SK-N-SH (cell line): Measurements from ENCODE around the gene UNKL. TPM values are rescaled to one million over a fixed set of nuclear protein-coding genes. Genes with fewer than 3 reads are reported as not detected.

Experiments used
- CTCF ChIA-PET: fragments of 300-600, 350-600 bp; formaldehyde crosslinking; extraction: SDS; loops from one replicate; lab custom pipeline; 2021; lab: Yijun Ruan, JAX
- POLR2A ChIA-PET: fragments of 350-600 bp; sonication (Branson Sonifier 250); formaldehyde crosslinking; extraction: SDS; loops from one replicate; lab custom pipeline; 2020; ENCODE audit warnings: antibody characterized with exemption, inconsistent platforms; lab: Yijun Ruan, JAX
- DNase-seq: peaks from one replicate; pipeline ENCODE4 v3.0.0; 2012
- H2AFZ ChIP-seq: fragments of 200-600 bp; sonication (generic); 2 replicates; pipeline ENCODE4 v1.8.1; 2016; ENCODE audit warnings: antibody characterized with exemption, mild to moderate bottlenecking, low read depth
- H3F3A ChIP-seq: fragments of 200-600 bp; sonication (generic); replicated peaks from 2 replicates; pipeline ENCODE3; 2016; ENCODE audit warnings: antibody characterized with exemption, mild to moderate bottlenecking; ENCODE audit not compliant: insufficient read depth
- H3K27ac ChIP-seq, 2 experiments: fragments of 200-500 bp in 1 of 2; fragments of 200-600 bp in 1 of 2; sonication (Bioruptor generic) in 1 of 2; sonication (generic), shearing (Covaris generic) in 1 of 2; 2 replicates each; pipeline versions ENCODE4 v1.5.1 to v1.6.1; 2014 to 2016; ENCODE audit warnings: low read depth in 2 of 2, inconsistent platforms in 1 of 2, low read length in 1 of 2, mild to moderate bottlenecking in 1 of 2, mixed read lengths in 1 of 2
- H3K27me3 ChIP-seq: fragments of 200-600 bp; sonication (generic), shearing (Covaris generic); 2 replicates; pipeline ENCODE4 v1.6.1; 2016; ENCODE audit warnings: mixed run types; ENCODE audit not compliant: insufficient read depth
- H3K36me3 ChIP-seq, 2 experiments: fragments of 200-500 bp in 1 of 2; fragments of 200-600 bp in 1 of 2; sonication (Bioruptor generic) in 1 of 2; sonication (generic) in 1 of 2; replicated peaks in 1 of 2; 2 replicates each; pipeline versions ENCODE3 to v1.5.1; 2014 to 2016; ENCODE audit warnings: low read length in 1 of 2, mild to moderate bottlenecking in 1 of 2; ENCODE audit not compliant: insufficient read depth in 2 of 2, control insufficient read depth in 1 of 2
- H3K4me1 ChIP-seq, 2 experiments: fragments of 200-500 bp in 1 of 2; fragments of 200-600 bp in 1 of 2; sonication (Bioruptor generic) in 1 of 2; sonication (generic), shearing (Covaris generic) in 1 of 2; 2 replicates each; pipeline versions ENCODE4 v1.5.1 to v1.6.1; 2014 to 2016; ENCODE audit warnings: low read depth in 1 of 2, low read length in 1 of 2, mixed run types in 1 of 2; ENCODE audit not compliant: insufficient read depth in 2 of 2, control insufficient read depth in 1 of 2
- H3K4me2 ChIP-seq: fragments of 200-600 bp; sonication (generic), shearing (Covaris generic); 2 replicates; pipeline ENCODE4 v1.6.1; 2017; ENCODE audit warnings: mixed run types
- H3K4me3 ChIP-seq, 2 experiments: fragments of 200-500 bp in 1 of 2; fragments of 200-600 bp in 1 of 2; sonication (Bioruptor generic) in 1 of 2; sonication (generic), shearing (Covaris generic) in 1 of 2; 2 replicates each; pipeline versions ENCODE4 v1.5.1 to v1.8.1; 2014 to 2016; ENCODE audit warnings: low read depth in 2 of 2, inconsistent platforms in 1 of 2, low read length in 1 of 2, mild to moderate bottlenecking in 1 of 2, mixed read lengths in 1 of 2, moderate library complexity in 1 of 2
- H3K79me2 ChIP-seq: fragments of 200-600 bp; sonication (generic); 2 replicates; pipeline ENCODE4 v1.8.1; 2017; ENCODE audit warnings: mild to moderate bottlenecking; ENCODE audit not compliant: insufficient read depth
- H3K9ac ChIP-seq: fragments of 200-600 bp; sonication (generic); 2 replicates; pipeline ENCODE4 v1.6.1; 2017; ENCODE audit warnings: mixed run types
- H3K9me2 ChIP-seq: fragments of 200-600 bp; sonication (generic); 2 replicates; pipeline ENCODE4 v1.6.1; 2017; ENCODE audit warnings: mixed run types
- H3K9me3 ChIP-seq: fragments of 200-600 bp; sonication (generic); 2 replicates; pipeline ENCODE4 v1.6.1; 2017; ENCODE audit warnings: mixed run types, mild to moderate bottlenecking, moderate library complexity
- H4K20me1 ChIP-seq: fragments of 200-600 bp; sonication (generic); 2 replicates; pipeline ENCODE4 v1.6.1; 2017; ENCODE audit warnings: mild to moderate bottlenecking, mixed run types; ENCODE audit not compliant: insufficient read depth
- CHD2 ChIP-seq: fragments of 150-350 bp; IDR thresholded peaks from 2 replicates; pipeline ENCODE4 v1.6.1; 2018; ENCODE audit warnings: low read length; ENCODE audit not compliant: partially characterized antibody
- EP300 ChIP-seq, 2 experiments: IDR thresholded peaks; 2 replicates each; pipeline versions ENCODE4 v1.4.0 to v1.6.1; 2012; ENCODE audit warnings: borderline replicate concordance in 1 of 2, low read depth in 1 of 2, low read length in 1 of 2
- FOSL2 ChIP-seq: IDR thresholded peaks from 2 replicates; pipeline ENCODE4 v1.4.0; 2012; ENCODE audit warnings: low read depth, mild to moderate bottlenecking, moderate library complexity, borderline replicate concordance
- FOXJ3 ChIP-seq: sonication (generic); formaldehyde crosslinking; IDR thresholded peaks from 2 replicates; pipeline ENCODE4 v1.5.1; 2020; ENCODE audit warnings: mild to moderate bottlenecking, missing genetic modification reagents
- FOXM1 ChIP-seq: IDR thresholded peaks from 2 replicates; pipeline ENCODE4 v1.4.0; 2012; ENCODE audit warnings: low read depth, mild to moderate bottlenecking
- GABPA ChIP-seq: IDR thresholded peaks from 2 replicates; pipeline ENCODE4 v1.4.0; 2012; ENCODE audit warnings: low read depth, mild to moderate bottlenecking
- MEF2A ChIP-seq: IDR thresholded peaks from 2 replicates; pipeline ENCODE4 v1.4.0; 2012; ENCODE audit warnings: low read depth, borderline replicate concordance
- MXI1 ChIP-seq: IDR thresholded peaks from 2 replicates; pipeline ENCODE4 v1.6.1; 2012; ENCODE audit warnings: mild to moderate bottlenecking, low read depth, low read length, improper control_type of control experiment
- NRF1 ChIP-seq: IDR thresholded peaks from 2 replicates; pipeline ENCODE4 v1.6.1; 2012; ENCODE audit warnings: low read depth, mild to moderate bottlenecking, low read length
- POLR2AphosphoS5 ChIP-seq: IDR thresholded peaks from 2 replicates; pipeline ENCODE4 v1.6.1; 2012; ENCODE audit warnings: low read depth, low read length
- RXRA ChIP-seq: IDR thresholded peaks from 2 replicates; pipeline ENCODE4 v1.4.0; 2012; ENCODE audit warnings: low read depth, mild to moderate bottlenecking, borderline replicate concordance
- SMC3 ChIP-seq: IDR thresholded peaks from 2 replicates; pipeline ENCODE4 v1.6.1; 2012; ENCODE audit warnings: low read depth, low read length, improper control_type of control experiment
- TAF1 ChIP-seq: IDR thresholded peaks from 2 replicates; pipeline ENCODE4 v1.6.1; 2012; ENCODE audit warnings: low read depth, mild to moderate bottlenecking, low read length, moderate library complexity, borderline replicate concordance
- WGBS: methylation state at CpG from one replicate; pipeline ENCODE4 v1.1.6; 2017; ENCODE audit warnings: low lambda C conversion rate; 5-methylcytosine and 5-hydroxymethylcytosine counted together
- polyA plus RNA-seq, 3 experiments: library from polyadenylated mRNA; depleted of rRNA; stranded (reverse); fragments of >200 nt; gene quantifications; 2 replicates each; pipeline ENCODE4 v1.2.3, GENCODE V29; 2012
- TF ChIP-seq, protein P1 (sequence below): IDR thresholded peaks from 2 replicates; pipeline ENCODE4 v1.4.0; 2012; ENCODE audit warnings: low read depth
- TF ChIP-seq, protein P2 (sequence below): fragments of 150-350 bp; IDR thresholded peaks from 2 replicates; pipeline ENCODE4 v1.6.1; 2016; ENCODE audit warnings: mild to moderate bottlenecking, low read depth, low read length
- TF ChIP-seq, protein P3 (sequence below): fragments of 150-350 bp; IDR thresholded peaks from 2 replicates; pipeline ENCODE4 v1.6.1; 2017; ENCODE audit warnings: antibody characterized with exemption, low read length, low read depth, borderline replicate concordance
- TF ChIP-seq, protein P4 (sequence below): IDR thresholded peaks from 2 replicates; pipeline ENCODE4; 2012
- TF ChIP-seq, protein P5 (sequence below): fragments of 200-600 bp; sonication (generic); IDR thresholded peaks from 2 replicates; pipeline ENCODE4 v1.6.1; 2017; ENCODE audit warnings: antibody characterized with exemption, mild to moderate bottlenecking, moderate library complexity
- TF ChIP-seq, protein P6 (sequence below): IDR thresholded peaks from 2 replicates; pipeline ENCODE4 v1.4.0; 2012; ENCODE audit warnings: low read depth, borderline replicate concordance
- TF ChIP-seq, protein P7 (sequence below): IDR thresholded peaks from 2 replicates; pipeline ENCODE4 v1.6.1; 2012; ENCODE audit warnings: mild to moderate bottlenecking, low read depth, low read length, moderate library complexity

The UNKL gene
- polyA plus RNA-seq, 1 of the 3 experiments (the other 2 are of a cell fraction): 16.4 TPM

DNA sequence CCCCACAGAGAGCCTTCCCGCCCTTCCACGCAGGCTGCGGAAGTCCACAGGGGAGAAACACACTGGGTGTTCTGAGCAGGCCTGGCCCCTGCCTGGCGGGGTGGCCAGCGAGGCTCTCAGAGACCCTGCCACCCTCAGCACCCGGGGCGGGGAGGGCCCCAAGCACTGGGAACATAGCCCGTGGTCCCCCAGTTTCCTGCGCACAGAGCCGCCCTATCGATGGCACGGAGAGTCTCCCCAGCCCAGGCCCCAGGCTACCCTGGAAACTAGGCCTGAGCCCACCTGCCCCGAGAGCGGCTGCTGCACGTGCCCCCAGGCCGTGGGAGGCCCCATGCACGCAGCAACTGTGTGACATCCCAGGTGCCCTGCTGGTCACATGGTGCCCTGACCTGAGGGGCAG lies 40.1 kb upstream of the UNKL start:
- POLR2A ChIA-PET: no interaction called here

More for the DNA sequence above, 40.1 kb upstream of the UNKL start:
- H3K36me3 ChIP-seq: peaks cover 0 to 39% of the 10 kb centered on the region in 2 experiments
- TF ChIP-seq, protein P1, sequence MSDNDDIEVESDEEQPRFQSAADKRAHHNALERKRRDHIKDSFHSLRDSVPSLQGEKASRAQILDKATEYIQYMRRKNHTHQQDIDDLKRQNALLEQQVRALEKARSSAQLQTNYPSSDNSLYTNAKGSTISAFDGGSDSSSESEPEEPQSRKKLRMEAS: no peak
- TF ChIP-seq POLR2AphosphoS5: no peak
- TF ChIP-seq NRF1: no peak
- TF ChIP-seq, protein P2, sequence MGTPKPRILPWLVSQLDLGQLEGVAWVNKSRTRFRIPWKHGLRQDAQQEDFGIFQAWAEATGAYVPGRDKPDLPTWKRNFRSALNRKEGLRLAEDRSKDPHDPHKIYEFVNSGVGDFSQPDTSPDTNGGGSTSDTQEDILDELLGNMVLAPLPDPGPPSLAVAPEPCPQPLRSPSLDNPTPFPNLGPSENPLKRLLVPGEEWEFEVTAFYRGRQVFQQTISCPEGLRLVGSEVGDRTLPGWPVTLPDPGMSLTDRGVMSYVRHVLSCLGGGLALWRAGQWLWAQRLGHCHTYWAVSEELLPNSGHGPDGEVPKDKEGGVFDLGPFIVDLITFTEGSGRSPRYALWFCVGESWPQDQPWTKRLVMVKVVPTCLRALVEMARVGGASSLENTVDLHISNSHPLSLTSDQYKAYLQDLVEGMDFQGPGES: no peak
- TF ChIP-seq, protein P3, sequence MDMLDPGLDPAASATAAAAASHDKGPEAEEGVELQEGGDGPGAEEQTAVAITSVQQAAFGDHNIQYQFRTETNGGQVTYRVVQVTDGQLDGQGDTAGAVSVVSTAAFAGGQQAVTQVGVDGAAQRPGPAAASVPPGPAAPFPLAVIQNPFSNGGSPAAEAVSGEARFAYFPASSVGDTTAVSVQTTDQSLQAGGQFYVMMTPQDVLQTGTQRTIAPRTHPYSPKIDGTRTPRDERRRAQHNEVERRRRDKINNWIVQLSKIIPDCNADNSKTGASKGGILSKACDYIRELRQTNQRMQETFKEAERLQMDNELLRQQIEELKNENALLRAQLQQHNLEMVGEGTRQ: no peak
- no peak for TF ChIP-seq FOXM1
- TF ChIP-seq FOXJ3 (CRISPR knock-in tag): no peak
- TF ChIP-seq FOSL2: no peak
- no peak for TF ChIP-seq MEF2A
- TF ChIP-seq, protein P4, sequence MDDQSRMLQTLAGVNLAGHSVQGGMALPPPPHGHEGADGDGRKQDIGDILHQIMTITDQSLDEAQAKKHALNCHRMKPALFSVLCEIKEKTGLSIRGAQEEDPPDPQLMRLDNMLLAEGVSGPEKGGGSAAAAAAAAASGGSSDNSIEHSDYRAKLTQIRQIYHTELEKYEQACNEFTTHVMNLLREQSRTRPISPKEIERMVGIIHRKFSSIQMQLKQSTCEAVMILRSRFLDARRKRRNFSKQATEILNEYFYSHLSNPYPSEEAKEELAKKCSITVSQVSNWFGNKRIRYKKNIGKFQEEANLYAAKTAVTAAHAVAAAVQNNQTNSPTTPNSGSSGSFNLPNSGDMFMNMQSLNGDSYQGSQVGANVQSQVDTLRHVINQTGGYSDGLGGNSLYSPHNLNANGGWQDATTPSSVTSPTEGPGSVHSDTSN: no peak
- no peak for TF ChIP-seq TAF1
- TF ChIP-seq GABPA: no peak
- no peak for TF ChIP-seq EP300 (IDR thresholded peaks at IDR 0.05; ENCODE audit: borderline replicate concordance in 1 of 2, low read depth in 1 of 2, low read length in 1 of 2)
- TF ChIP-seq, protein P5, sequence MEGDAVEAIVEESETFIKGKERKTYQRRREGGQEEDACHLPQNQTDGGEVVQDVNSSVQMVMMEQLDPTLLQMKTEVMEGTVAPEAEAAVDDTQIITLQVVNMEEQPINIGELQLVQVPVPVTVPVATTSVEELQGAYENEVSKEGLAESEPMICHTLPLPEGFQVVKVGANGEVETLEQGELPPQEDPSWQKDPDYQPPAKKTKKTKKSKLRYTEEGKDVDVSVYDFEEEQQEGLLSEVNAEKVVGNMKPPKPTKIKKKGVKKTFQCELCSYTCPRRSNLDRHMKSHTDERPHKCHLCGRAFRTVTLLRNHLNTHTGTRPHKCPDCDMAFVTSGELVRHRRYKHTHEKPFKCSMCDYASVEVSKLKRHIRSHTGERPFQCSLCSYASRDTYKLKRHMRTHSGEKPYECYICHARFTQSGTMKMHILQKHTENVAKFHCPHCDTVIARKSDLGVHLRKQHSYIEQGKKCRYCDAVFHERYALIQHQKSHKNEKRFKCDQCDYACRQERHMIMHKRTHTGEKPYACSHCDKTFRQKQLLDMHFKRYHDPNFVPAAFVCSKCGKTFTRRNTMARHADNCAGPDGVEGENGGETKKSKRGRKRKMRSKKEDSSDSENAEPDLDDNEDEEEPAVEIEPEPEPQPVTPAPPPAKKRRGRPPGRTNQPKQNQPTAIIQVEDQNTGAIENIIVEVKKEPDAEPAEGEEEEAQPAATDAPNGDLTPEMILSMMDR: no peak
- no peak for TF ChIP-seq MXI1
- TF ChIP-seq, protein P6, sequence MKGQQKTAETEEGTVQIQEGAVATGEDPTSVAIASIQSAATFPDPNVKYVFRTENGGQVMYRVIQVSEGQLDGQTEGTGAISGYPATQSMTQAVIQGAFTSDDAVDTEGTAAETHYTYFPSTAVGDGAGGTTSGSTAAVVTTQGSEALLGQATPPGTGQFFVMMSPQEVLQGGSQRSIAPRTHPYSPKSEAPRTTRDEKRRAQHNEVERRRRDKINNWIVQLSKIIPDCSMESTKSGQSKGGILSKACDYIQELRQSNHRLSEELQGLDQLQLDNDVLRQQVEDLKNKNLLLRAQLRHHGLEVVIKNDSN: no peak
- TF ChIP-seq, protein P7, sequence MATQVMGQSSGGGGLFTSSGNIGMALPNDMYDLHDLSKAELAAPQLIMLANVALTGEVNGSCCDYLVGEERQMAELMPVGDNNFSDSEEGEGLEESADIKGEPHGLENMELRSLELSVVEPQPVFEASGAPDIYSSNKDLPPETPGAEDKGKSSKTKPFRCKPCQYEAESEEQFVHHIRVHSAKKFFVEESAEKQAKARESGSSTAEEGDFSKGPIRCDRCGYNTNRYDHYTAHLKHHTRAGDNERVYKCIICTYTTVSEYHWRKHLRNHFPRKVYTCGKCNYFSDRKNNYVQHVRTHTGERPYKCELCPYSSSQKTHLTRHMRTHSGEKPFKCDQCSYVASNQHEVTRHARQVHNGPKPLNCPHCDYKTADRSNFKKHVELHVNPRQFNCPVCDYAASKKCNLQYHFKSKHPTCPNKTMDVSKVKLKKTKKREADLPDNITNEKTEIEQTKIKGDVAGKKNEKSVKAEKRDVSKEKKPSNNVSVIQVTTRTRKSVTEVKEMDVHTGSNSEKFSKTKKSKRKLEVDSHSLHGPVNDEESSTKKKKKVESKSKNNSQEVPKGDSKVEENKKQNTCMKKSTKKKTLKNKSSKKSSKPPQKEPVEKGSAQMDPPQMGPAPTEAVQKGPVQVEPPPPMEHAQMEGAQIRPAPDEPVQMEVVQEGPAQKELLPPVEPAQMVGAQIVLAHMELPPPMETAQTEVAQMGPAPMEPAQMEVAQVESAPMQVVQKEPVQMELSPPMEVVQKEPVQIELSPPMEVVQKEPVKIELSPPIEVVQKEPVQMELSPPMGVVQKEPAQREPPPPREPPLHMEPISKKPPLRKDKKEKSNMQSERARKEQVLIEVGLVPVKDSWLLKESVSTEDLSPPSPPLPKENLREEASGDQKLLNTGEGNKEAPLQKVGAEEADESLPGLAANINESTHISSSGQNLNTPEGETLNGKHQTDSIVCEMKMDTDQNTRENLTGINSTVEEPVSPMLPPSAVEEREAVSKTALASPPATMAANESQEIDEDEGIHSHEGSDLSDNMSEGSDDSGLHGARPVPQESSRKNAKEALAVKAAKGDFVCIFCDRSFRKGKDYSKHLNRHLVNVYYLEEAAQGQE: no peak
- no peak for TF ChIP-seq CHD2
- no peak for TF ChIP-seq SMC3
- no peak for TF ChIP-seq RXRA
- CTCF ChIA-PET: no interaction called here
- H4K20me1 ChIP-seq: no peaks in the 10 kb centered on the region
- H3K4me2 ChIP-seq: no peak overlapping the region
- H3K79me2 ChIP-seq: no peaks in the 10 kb centered on the region
- DNase-seq: no peak
- no peaks in the 10 kb centered on the region for H3K4me1 ChIP-seq
- H3K9ac ChIP-seq: no peak overlapping the region
- H3K9me3 ChIP-seq: no peaks in the 10 kb centered on the region
- H3K27me3 ChIP-seq: no peaks in the 10 kb centered on the region
- H3K4me3 ChIP-seq: no peak overlapping the region
- no peaks in the 10 kb centered on the region for H3K9me2 ChIP-seq
- no peak overlapping the region for H3K27ac ChIP-seq
- H2AFZ ChIP-seq: no peak overlapping the region
- H3F3A ChIP-seq: no peaks in the 10 kb centered on the region
- WGBS: 100% methylated on average over 3 of the region's 17 CpGs
